Calu3 (cell line): Measurements from ENCODE around the gene E2F4. TPM values are rescaled to one million over a fixed set of nuclear protein-coding genes. Genes with fewer than 3 reads are reported as not detected.
A peak's percentile ranks its signal among the peaks of the same experiment; 100 is the strongest.

Experiments used
- BruUV-seq: library from RNA; stranded (reverse); fragments of 400-500 nt; replicated peaks from 2 replicates; lab custom pipeline; 2021; lab: Mats Ljungman, UMichigan
- CTCF ChIA-PET: fragments of 300-600 bp; sonication (Branson Sonifier 250); formaldehyde crosslinking; loops from one replicate; lab custom pipeline; 2022; ENCODE audit warnings: antibody characterized with exemption; lab: Charles Lee
- DNase-seq: peaks from one replicate; pipeline ENCODE4 v3.0.0; 2022
- H3K27ac Mint-ChIP-seq: one replicate; pipeline ENCODE4 v1.8.0; 2022; ENCODE audit warnings: mixed read lengths; ENCODE audit not compliant: unreplicated experiment
- H3K27me3 Mint-ChIP-seq: one replicate; pipeline ENCODE4 v1.8.0; 2022; ENCODE audit warnings: mixed read lengths; ENCODE audit not compliant: unreplicated experiment
- H3K36me3 Mint-ChIP-seq: one replicate; pipeline ENCODE4 v1.8.0; 2022; ENCODE audit warnings: mild to moderate bottlenecking, moderate library complexity, mixed read lengths; ENCODE audit not compliant: insufficient read depth, unreplicated experiment
- H3K4me1 Mint-ChIP-seq: one replicate; pipeline ENCODE4 v1.8.0; 2022; ENCODE audit warnings: mild to moderate bottlenecking, low read depth, mixed read lengths; ENCODE audit not compliant: unreplicated experiment
- H3K4me3 Mint-ChIP-seq: one replicate; pipeline ENCODE4 v1.8.0; 2022; ENCODE audit warnings: mild to moderate bottlenecking, low read depth, moderate library complexity, mixed read lengths; ENCODE audit not compliant: unreplicated experiment
- H3K9me3 Mint-ChIP-seq: one replicate; pipeline ENCODE4 v1.8.0; 2022; ENCODE audit warnings: low read depth, mixed read lengths; ENCODE audit not compliant: unreplicated experiment
- intact Hi-C: fragments of 100-400 bp; cut with micrococcal nuclease; formaldehyde crosslinking; loops from one replicate; pipeline ENCODE4 v1.10.0; 2022; ENCODE audit not compliant: unreplicated experiment
- total RNA-seq: library from RNA; stranded (reverse); gene quantifications from 2 replicates; pipeline ENCODE4 v1.2.3, GENCODE V29; 2022
- TF ChIP-seq, protein P1 (sequence below): fragments of 200-600 bp; IDR thresholded peaks from one replicate; pipeline ENCODE4 v1.8.0; 2022; ENCODE audit warnings: antibody characterized with exemption; ENCODE audit not compliant: unreplicated experiment

E2F4 gene
- total RNA-seq, 1 experiment from 2014 or later = 95.3 TPM

DNA sequence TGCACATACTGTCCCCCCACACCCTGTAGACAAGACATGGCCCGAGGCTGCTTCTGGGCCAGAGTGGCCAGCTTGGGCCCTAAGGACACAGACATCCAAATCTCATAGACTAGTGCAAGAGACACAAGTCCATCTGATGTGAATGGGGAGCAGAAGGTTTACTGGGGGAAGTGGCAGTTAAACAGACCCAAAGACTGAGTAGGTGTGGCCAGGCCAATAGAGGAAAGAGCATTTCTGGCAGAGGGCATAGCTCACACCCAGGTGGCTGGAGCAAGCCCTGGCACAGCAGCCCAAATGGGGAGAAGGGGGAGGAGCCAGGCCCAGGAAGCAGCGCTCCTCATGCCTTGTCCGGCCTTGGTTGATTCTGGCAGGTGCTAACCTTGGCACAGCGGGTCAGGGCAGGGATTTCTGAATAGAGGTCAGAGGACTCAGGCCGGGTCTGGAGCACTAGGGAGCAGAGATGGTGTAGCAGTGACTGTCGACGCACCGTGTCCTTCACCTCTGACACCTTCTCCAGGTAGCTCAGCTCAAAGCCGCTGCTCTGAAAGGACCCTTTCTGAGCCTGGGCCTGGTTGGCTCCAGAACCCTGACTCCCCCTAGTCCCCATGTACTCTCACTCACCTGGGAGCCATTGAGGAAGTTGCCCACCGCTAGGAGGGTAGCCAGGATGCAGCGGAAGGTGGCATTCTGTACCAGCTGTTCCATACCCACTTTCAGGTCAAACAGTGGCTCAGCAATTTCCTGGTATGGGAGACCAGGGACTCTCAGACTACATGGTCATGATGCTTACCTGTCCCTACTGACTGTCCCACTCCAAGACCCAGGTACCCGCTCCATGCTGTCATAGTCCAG is 39.1 kb downstream of the E2F4 start:
- DNase-seq = no peak
- CTCF ChIA-PET = no interaction called here
- H3K4me3 Mint-ChIP-seq = no peak overlapping the region
- H3K4me1 Mint-ChIP-seq = peaks cover 31% of the 10 kb centered on the region
- H3K9me3 Mint-ChIP-seq = no peaks in the 10 kb centered on the region
- TF ChIP-seq, protein P1, sequence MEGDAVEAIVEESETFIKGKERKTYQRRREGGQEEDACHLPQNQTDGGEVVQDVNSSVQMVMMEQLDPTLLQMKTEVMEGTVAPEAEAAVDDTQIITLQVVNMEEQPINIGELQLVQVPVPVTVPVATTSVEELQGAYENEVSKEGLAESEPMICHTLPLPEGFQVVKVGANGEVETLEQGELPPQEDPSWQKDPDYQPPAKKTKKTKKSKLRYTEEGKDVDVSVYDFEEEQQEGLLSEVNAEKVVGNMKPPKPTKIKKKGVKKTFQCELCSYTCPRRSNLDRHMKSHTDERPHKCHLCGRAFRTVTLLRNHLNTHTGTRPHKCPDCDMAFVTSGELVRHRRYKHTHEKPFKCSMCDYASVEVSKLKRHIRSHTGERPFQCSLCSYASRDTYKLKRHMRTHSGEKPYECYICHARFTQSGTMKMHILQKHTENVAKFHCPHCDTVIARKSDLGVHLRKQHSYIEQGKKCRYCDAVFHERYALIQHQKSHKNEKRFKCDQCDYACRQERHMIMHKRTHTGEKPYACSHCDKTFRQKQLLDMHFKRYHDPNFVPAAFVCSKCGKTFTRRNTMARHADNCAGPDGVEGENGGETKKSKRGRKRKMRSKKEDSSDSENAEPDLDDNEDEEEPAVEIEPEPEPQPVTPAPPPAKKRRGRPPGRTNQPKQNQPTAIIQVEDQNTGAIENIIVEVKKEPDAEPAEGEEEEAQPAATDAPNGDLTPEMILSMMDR = no peak
- peaks cover 89% of the 10 kb centered on the region for H3K36me3 Mint-ChIP-seq
- H3K27ac Mint-ChIP-seq = peak overlapping the region; percentile 21
- no TSS peak for BruUV-seq
- intact Hi-C loops = no loop called here
- no peaks in the 10 kb centered on the region for H3K27me3 Mint-ChIP-seq

DNA sequence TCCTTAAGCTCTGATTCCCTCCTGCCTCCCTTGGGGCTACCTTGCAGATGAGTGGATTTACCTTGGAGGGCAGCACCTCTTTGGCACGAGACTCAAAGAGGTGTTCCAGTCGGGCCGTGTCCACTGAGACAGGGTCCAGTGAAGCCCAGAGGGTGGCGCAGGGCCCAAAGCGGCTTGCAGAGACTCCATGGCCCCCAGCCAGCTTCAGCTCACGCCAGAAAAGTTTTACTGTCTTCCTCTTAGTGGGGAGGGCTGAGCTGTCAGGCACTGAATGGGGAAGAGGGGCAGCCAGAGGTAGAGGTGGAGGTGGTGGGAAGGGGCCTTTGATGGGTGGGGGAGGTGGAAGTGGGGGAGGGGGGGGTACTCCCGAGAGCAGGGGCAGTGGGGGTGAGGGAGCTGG is 41.6 kb downstream of the E2F4 start:
- intact Hi-C loops = no loop called here
- CTCF ChIA-PET = no interaction called here
- Mint-ChIP-seq H3K9me3 (no peaks in the 10 kb centered on the region), H3K36me3 (peaks cover 86% of the 10 kb centered on the region), H3K4me1 (peaks cover 5% of the 10 kb centered on the region), H3K27ac (no peak overlapping the region), H3K27me3 (no peaks in the 10 kb centered on the region), H3K4me3 (no peak overlapping the region)
- BruUV-seq = no TSS peak
- DNase-seq = no peak
- TF ChIP-seq, protein P1 = no peak

DNA sequence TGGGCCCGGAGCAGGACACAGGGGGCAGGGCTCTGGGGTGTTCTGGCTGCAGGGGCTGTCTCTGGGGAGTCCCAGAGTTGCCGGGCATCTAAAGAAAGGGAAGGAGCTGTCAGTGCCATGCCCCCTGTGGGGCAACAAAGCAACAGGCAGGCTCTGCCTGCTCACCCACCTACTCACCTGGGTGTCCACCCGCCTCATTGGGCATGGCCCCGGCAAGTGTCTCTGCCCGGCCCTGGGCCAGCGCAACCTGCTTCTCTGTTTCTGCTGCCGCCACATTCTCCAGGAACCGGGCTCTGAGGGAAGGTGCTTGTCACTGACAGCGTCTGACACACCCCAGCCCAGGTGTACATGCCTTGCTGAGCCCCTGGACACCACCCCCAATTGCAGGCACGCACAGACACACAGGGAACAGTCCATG is 42.2 kb downstream of the E2F4 start:
- intact Hi-C loops = no loop called here
- Mint-ChIP-seq H3K27me3 (no peaks in the 10 kb centered on the region), H3K27ac (no peak overlapping the region), H3K36me3 (peaks cover 80% of the 10 kb centered on the region), H3K4me3 (no peak overlapping the region), H3K9me3 (no peaks in the 10 kb centered on the region), H3K4me1 (no peaks in the 10 kb centered on the region)
- DNase-seq = no peak
- BruUV-seq = no TSS peak
- CTCF ChIA-PET = no interaction called here
- TF ChIP-seq, protein P1 = no peak

DNA sequence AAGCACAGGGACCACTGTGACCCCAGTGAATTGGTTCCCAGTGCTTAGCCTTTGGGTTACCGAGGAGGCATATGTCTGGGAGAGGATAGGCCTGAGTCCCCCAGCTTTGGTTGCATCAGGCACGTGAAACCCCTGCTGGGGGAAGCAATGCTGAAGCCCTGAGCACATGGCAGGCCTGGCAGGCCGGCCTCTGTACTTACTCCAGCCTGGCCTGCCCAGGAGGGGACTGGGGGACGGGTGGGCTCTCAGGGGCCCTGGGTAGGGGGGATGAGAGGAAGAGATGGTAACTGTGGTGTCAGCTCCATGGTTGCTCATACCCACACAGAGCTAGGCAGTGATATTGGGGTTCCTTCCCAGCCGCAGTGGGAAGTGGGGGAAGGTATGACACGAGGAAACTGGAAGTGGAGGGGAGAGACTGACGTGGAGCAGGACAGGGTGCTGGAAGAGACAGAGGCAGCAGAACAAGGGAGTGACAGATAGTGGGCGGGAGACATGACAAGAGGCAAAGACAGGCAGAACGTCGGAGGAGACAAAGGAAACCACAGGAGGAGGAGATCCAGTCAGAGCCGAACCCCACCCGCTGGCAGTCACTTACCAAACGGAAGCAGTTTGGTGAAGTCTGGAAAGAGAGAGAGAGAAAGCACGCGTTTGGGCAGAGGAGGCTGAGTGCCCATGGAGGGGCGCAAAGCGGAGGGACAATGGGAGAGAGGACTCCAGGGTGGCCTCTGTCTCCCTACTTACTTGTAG is 44.0 kb downstream of the E2F4 start:
- TF ChIP-seq, protein P1 = no peak
- Mint-ChIP-seq H3K27ac (peak overlapping the region; percentile 51), H3K36me3 (peaks cover 62% of the 10 kb centered on the region), H3K4me3 (no peak overlapping the region), H3K27me3 (no peaks in the 10 kb centered on the region), H3K4me1 (peaks cover under 1% of the 10 kb centered on the region), H3K9me3 (no peaks in the 10 kb centered on the region)
- no peak for DNase-seq
- intact Hi-C loops = no loop called here
- BruUV-seq = no TSS peak
- CTCF ChIA-PET = interaction anchor here (0.6 to 1.7 kb wide), 3 partner anchors 9 to 289 kb away, joined by 3 to 4 read pairs (median 4); partner anchors contain the start of gene TMEM208
